Progenitor cell of endocrine pancreas (in vitro differentiated cells): ENCODE data around the gene HEATR1. TPM values are rescaled to one million over a fixed set of nuclear protein-coding genes. Genes with fewer than 3 reads are reported as not detected.
A peak's percentile ranks its signal among the peaks of the same experiment; 100 is the strongest.

Experiments used
- DNase-seq: peaks from one replicate; pipeline ENCODE4 v3.0.0; 2021; ENCODE audit warnings: low spot score; ENCODE audit not compliant: unreplicated experiment
- H3K27ac Mint-ChIP-seq: 2 replicates; pipeline ENCODE4 v1.8.0; 2021; ENCODE audit warnings: mild to moderate bottlenecking, moderate library complexity, mixed read lengths
- H3K27me3 Mint-ChIP-seq: 2 replicates; pipeline ENCODE4 v1.8.0; 2021; ENCODE audit warnings: mixed read lengths
- H3K36me3 Mint-ChIP-seq: 2 replicates; pipeline ENCODE4 v1.8.0; 2022; ENCODE audit warnings: mixed read lengths; ENCODE audit not compliant: insufficient read depth
- H3K4me1 Mint-ChIP-seq: 2 replicates; pipeline ENCODE4 v1.8.0; 2021; ENCODE audit warnings: low read depth, mixed read lengths
- H3K4me3 Mint-ChIP-seq: 2 replicates; pipeline ENCODE4 v1.8.0; 2021; ENCODE audit warnings: low read depth, mild to moderate bottlenecking, moderate library complexity, mixed read lengths
- H3K9me3 Mint-ChIP-seq: 2 replicates; pipeline ENCODE4 v1.8.0; 2021; ENCODE audit warnings: low read depth, mixed read lengths
- CTCF ChIP-seq: fragments of 200-600 bp; sonication (generic); IDR thresholded peaks from one replicate; pipeline ENCODE4 v1.5.0; 2021; ENCODE audit warnings: antibody characterized with exemption, mild to moderate bottlenecking; ENCODE audit not compliant: unreplicated experiment
- total RNA-seq: library from RNA; stranded (reverse); gene quantifications from 2 replicates; pipeline ENCODE4 v1.2.1, GENCODE V29; 2021

Gene HEATR1
- total RNA-seq, 1 donor from 2014 or later, result 55.9 TPM

GRCh38 chr1:236530286-236530685 is 74.0 kb downstream of the HEATR1 start:
- Mint-ChIP-seq H3K36me3 (peaks cover 12% of the 10 kb centered on the region), H3K27ac (no peak overlapping the region), H3K4me3 (no peak overlapping the region), H3K9me3 (no peaks in the 10 kb centered on the region), H3K4me1 (peaks cover 5% of the 10 kb centered on the region), H3K27me3 (no peaks in the 10 kb centered on the region)
- no peak for TF ChIP-seq CTCF
- DNase-seq, result no peak

DNA sequence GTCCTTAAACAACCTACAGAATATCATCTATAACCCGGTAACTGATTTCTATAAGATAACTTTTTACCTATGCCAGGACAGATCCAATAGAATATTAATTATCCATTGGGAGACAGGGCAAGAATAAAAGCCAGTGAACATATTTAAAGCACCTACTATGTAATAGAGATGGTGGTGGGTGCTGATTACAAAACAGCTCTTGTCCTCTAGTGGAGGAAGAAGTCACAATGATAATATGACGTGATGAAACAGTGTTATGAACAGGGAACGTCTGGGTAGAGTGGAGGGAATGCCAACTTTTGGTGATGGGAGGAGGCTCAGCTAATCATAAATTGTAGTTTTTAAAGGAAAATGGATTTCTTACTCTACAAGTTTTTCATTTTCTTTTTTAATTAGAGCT is 78.2 kb downstream of the HEATR1 start:
- Mint-ChIP-seq H3K36me3 (peaks cover 9% of the 10 kb centered on the region), H3K4me3 (no peak overlapping the region), H3K9me3 (no peaks in the 10 kb centered on the region), H3K27me3 (no peaks in the 10 kb centered on the region), H3K27ac (no peak overlapping the region), H3K4me1 (peaks cover 17% of the 10 kb centered on the region)
- no peak for TF ChIP-seq CTCF
- no peak for DNase-seq

GRCh38 chr1:236524895-236525184 is 79.5 kb downstream of the HEATR1 start:
- H3K4me3 Mint-ChIP-seq, result peak overlapping the region; percentile 89
- H3K4me1 Mint-ChIP-seq, result peaks cover 17% of the 10 kb centered on the region
- H3K9me3 Mint-ChIP-seq, result no peaks in the 10 kb centered on the region
- H3K36me3 Mint-ChIP-seq, result peaks cover 9% of the 10 kb centered on the region
- H3K27me3 Mint-ChIP-seq, result no peaks in the 10 kb centered on the region
- no peak for DNase-seq
- peak overlapping the region; percentile 95 for H3K27ac Mint-ChIP-seq
- no peak for TF ChIP-seq CTCF

GRCh38 chr1:236524142-236524894 is 80.0 kb downstream of the HEATR1 start:
- DNase-seq, result no peak
- TF ChIP-seq CTCF, result no peak
- Mint-ChIP-seq H3K9me3 (no peaks in the 10 kb centered on the region), H3K36me3 (peaks cover 9% of the 10 kb centered on the region), H3K27me3 (no peaks in the 10 kb centered on the region), H3K4me1 (peaks cover 17% of the 10 kb centered on the region), H3K27ac (peak overlapping the region; percentile 95), H3K4me3 (peak overlapping the region; percentile 89)

- TF ChIP-seq CTCF, result no peak
- H3K27ac Mint-ChIP-seq, result peak within 1 kb of the TSS; percentile 95
- DNase-seq, result peak; percentile 52
- peaks cover 17% of the 10 kb centered on the region for H3K4me1 Mint-ChIP-seq
- H3K4me3 Mint-ChIP-seq, result peak within 1 kb of the TSS; percentile 89
- H3K36me3 Mint-ChIP-seq, result peaks cover 9% of the 10 kb centered on the region
- no peaks in the 10 kb centered on the region for H3K9me3 Mint-ChIP-seq
- H3K27me3 Mint-ChIP-seq, result no peaks in the 10 kb centered on the region
These were observed 80.6 kb downstream of the HEATR1 start, which contains the start of gene LGALS8 for GRCh38 chr1:236523704-236524141. Gene LGALS8, plus strand, starts transcription at chr1:236523982. Its CDS starts 2,089 bp downstream, at chr1:236526071.
